A673 (cell line): Measurements from ENCODE around the gene HMGCLL1.

ENCODE experiments used
- EZH2 ChIP-seq: fragments of 200-600 bp; sonication (generic); IDR thresholded peaks from 2 replicates; pipeline ENCODE4 v1.6.1; 2017; ENCODE audit warnings: borderline replicate concordance, low read depth, mild to moderate bottlenecking, mixed read lengths, antibody characterized with exemption, low read length; ENCODE audit not compliant: poor library complexity, severe bottlenecking
- TF ChIP-seq, protein P1 (sequence below): fragments of 300-800, 200-600 bp; sonication (generic); conservative IDR thresholded peaks from 2 replicates; pipeline ENCODE4 v1.5.1; 2017; ENCODE audit warnings: low read depth, mild to moderate bottlenecking, antibody characterized with exemption, low read length, moderate library complexity, mixed read lengths

- TF ChIP-seq, protein P1, sequence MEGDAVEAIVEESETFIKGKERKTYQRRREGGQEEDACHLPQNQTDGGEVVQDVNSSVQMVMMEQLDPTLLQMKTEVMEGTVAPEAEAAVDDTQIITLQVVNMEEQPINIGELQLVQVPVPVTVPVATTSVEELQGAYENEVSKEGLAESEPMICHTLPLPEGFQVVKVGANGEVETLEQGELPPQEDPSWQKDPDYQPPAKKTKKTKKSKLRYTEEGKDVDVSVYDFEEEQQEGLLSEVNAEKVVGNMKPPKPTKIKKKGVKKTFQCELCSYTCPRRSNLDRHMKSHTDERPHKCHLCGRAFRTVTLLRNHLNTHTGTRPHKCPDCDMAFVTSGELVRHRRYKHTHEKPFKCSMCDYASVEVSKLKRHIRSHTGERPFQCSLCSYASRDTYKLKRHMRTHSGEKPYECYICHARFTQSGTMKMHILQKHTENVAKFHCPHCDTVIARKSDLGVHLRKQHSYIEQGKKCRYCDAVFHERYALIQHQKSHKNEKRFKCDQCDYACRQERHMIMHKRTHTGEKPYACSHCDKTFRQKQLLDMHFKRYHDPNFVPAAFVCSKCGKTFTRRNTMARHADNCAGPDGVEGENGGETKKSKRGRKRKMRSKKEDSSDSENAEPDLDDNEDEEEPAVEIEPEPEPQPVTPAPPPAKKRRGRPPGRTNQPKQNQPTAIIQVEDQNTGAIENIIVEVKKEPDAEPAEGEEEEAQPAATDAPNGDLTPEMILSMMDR: no peak
- no peak for TF ChIP-seq EZH2
These were observed 22.1 kb upstream of the HMGCLL1 start for GRCh38 chr6:55601120-55601519.
